Skeletal muscle tissue (tissue), 4 donors: ENCODE results near the gene IFNLR1. TPM values are rescaled to one million over a fixed set of nuclear protein-coding genes. Genes with fewer than 3 reads are reported as not detected.

Source experiments
- H3K27ac ChIP-seq: one replicate; pipeline ENCODE4 v1.7.0; 2013; ENCODE audit warnings: mild to moderate bottlenecking, low read depth, low read length, inconsistent platforms
- H3K27me3 ChIP-seq, 3 donors: one replicate each; pipeline ENCODE4 v1.7.0; 2013; ENCODE audit warnings: low read length in 3 of 3; ENCODE audit not compliant: control insufficient read depth in 3 of 3, insufficient read depth in 3 of 3
- H3K36me3 ChIP-seq, 3 donors: one replicate each; pipeline ENCODE4 v1.7.0; 2013; ENCODE audit warnings: low read length in 3 of 3; ENCODE audit not compliant: control insufficient read depth in 3 of 3, insufficient read depth in 3 of 3
- H3K4me1 ChIP-seq, 3 donors: one replicate each; pipeline ENCODE4 v1.7.0; 2013; ENCODE audit warnings: low read length in 3 of 3, mild to moderate bottlenecking in 3 of 3; ENCODE audit not compliant: control insufficient read depth in 3 of 3, insufficient read depth in 3 of 3
- H3K4me3 ChIP-seq, 3 donors: one replicate each; pipeline ENCODE4 v1.7.0; 2013; ENCODE audit warnings: low read length in 3 of 3
- H3K9ac ChIP-seq, 3 donors: one replicate each; pipeline ENCODE4 v1.7.0; 2013; ENCODE audit warnings: low read length in 3 of 3, mild to moderate bottlenecking in 3 of 3, moderate library complexity in 2 of 3, low read depth in 1 of 3
- H3K9me3 ChIP-seq, 3 donors: one replicate each; pipeline ENCODE4 v1.7.0; 2013; ENCODE audit warnings: low read length in 3 of 3; ENCODE audit not compliant: control insufficient read depth in 3 of 3
- total RNA-seq: library from RNA; depleted of rRNA; stranded (reverse); fragments of >200 nt; gene quantifications from one replicate; pipeline ENCODE4 v1.2.3, GENCODE V29; 2014
- donor health status: Osteomylitis.

Gene IFNLR1
- total RNA-seq, 1 donor from 2014 or later: not detected

DNA sequence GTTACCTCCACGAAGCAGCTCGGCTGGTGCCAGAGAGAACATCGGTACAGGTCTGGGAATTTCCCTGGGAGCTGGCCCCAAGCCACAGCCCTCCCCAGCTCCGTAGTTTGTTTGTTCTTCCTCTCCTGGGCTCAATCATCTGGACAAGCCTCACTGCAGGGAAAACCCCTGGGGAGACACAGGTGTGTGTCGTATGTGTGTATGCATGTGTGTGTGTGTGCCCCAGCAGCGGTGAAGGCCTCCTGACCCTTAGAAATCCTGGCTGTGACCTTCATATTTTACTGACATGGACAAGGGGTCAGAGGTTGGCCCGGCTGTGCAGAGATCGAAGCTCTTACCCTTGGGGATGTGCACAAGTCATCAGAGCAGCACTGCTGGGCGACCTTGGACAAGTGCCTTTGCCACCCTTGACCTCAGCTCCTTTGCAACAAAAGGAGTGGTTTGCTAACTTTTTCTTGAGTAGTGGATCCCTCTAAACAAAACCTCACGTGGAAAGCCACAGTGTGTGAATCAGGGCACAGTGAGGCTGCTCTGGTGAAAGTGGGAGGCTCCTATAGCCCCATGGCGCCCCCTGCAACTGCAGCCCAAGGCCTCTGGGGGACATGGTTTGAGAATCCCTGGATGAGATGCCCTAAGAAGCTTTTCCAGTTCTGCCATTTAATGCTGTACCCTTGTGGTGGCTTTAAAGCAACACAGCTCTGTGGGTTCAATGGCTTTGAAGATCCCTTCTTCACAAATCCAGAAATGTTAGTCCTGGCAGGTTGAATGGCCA lies 31.9 kb downstream of the IFNLR1 start:
- peaks cover 11 to 19% (median 18%) of the 10 kb centered on the region in 3 donors for H3K4me1 ChIP-seq
- no peaks in the 10 kb centered on the region for H3K9me3 ChIP-seq
- peaks cover 0 to 10% (median 0%) of the 10 kb centered on the region in 3 donors for H3K27me3 ChIP-seq
- no peak overlapping the region for H3K27ac ChIP-seq
- H3K36me3 ChIP-seq: no peaks in the 10 kb centered on the region
- H3K4me3 ChIP-seq: no peak overlapping the region
- H3K9ac ChIP-seq: peak overlapping the region in 1 of 3 donors; percentile 40

- peaks cover 11 to 24% (median 21%) of the 10 kb centered on the region in 3 donors for H3K4me1 ChIP-seq
- H3K36me3 ChIP-seq: no peaks in the 10 kb centered on the region
- H3K9me3 ChIP-seq: no peaks in the 10 kb centered on the region
- no peak overlapping the region for H3K27ac ChIP-seq
- H3K27me3 ChIP-seq: peaks cover 0 to 10% (median 0%) of the 10 kb centered on the region in 3 donors
- H3K9ac ChIP-seq: no peak overlapping the region
- H3K4me3 ChIP-seq: no peak overlapping the region
Measured at GRCh38 chr1:24154215-24154614, 32.9 kb downstream of the IFNLR1 start.

- Histone ChIP-seq H3K36me3 (no peaks in the 10 kb centered on the region), H3K4me1 (peaks cover 6 to 17% (median 14%) of the 10 kb centered on the region in 3 donors), H3K9ac (no peak overlapping the region), H3K9me3 (no peaks in the 10 kb centered on the region), H3K27ac (no peak overlapping the region), H3K4me3 (no peak overlapping the region), H3K27me3 (peaks cover 0 to 10% (median 0%) of the 10 kb centered on the region in 3 donors)
Measured at GRCh38 chr1:24152631-24153494, 34.2 kb downstream of the IFNLR1 start.

GRCh38 chr1:24151175-24151533 lies 35.9 kb downstream of the IFNLR1 start:
- H3K4me1 ChIP-seq: peaks cover 0 to 11% (median 9%) of the 10 kb centered on the region in 3 donors
- peaks cover 0 to 10% (median 0%) of the 10 kb centered on the region in 3 donors for H3K27me3 ChIP-seq

GRCh38 chr1:24150234-24151174 lies 36.6 kb downstream of the IFNLR1 start:
- no peak overlapping the region for H3K27ac ChIP-seq
- H3K27me3 ChIP-seq: peaks cover 0 to 10% (median 0%) of the 10 kb centered on the region in 3 donors
- H3K4me3 ChIP-seq: peak overlapping the region; percentile 38 to 56 (median 56)
- H3K36me3 ChIP-seq: no peaks in the 10 kb centered on the region
- H3K9ac ChIP-seq: peak overlapping the region in 2 of 3 donors; percentile 43 to 64
- peaks cover 0 to 11% (median 9%) of the 10 kb centered on the region in 3 donors for H3K4me1 ChIP-seq
- H3K9me3 ChIP-seq: no peaks in the 10 kb centered on the region

More at GRCh38 chr1:24151175-24151533, 35.9 kb downstream of the IFNLR1 start:
- H3K27ac ChIP-seq: no peak overlapping the region
- no peaks in the 10 kb centered on the region for H3K36me3 ChIP-seq
- no peak overlapping the region for H3K9ac ChIP-seq
- H3K9me3 ChIP-seq: no peaks in the 10 kb centered on the region
- H3K4me3 ChIP-seq: no peak overlapping the region

DNA sequence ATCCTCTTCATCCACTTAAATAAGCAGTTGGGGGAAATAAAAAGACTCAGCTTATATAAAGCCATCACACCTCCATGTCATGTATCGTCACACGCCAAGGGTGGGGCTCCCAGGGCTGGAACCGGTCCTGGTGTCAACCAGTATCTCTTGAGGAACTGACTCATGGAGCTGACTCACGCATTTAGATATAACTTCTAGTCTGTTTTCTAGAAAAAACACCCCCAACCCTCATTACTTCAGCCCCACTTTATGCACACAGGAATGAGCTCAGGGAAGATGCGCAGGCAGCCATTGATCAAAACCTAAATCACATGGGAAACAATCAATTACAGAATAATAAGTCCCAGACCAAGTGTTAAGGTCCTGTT lies 37.2 kb downstream of the IFNLR1 start:
- peak overlapping the region in 2 of 3 donors; percentile 56 for H3K4me3 ChIP-seq
- no peak overlapping the region for H3K27ac ChIP-seq
- peaks cover 0 to 11% (median 9%) of the 10 kb centered on the region in 3 donors for H3K4me1 ChIP-seq
- H3K9ac ChIP-seq: peak overlapping the region in 1 of 3 donors; percentile 43
- peaks cover 0 to 10% (median 0%) of the 10 kb centered on the region in 3 donors for H3K27me3 ChIP-seq
- no peaks in the 10 kb centered on the region for H3K9me3 ChIP-seq
- no peaks in the 10 kb centered on the region for H3K36me3 ChIP-seq

DNA sequence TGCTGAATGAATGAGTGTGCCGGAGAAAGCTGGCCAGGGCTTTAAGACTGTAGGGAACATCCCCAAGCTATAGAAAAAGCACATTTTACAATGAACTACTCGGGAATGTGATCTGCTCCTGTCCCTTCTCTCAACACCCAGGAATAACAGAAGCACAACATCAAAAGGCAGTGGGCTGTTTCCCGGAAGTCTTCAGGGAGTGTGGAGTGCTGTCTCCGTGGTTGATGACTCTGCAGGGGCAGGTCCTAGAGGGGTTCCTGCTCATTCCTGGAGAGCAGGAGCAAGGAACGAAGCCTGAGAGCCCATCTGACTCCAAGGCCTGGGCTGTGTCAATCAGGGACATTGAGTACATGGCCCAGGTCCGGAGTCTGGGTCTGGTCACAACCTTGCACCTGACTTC lies 39.3 kb downstream of the IFNLR1 start:
- peaks cover 0 to 7% (median 0%) of the 10 kb centered on the region in 3 donors for H3K27me3 ChIP-seq
- no peaks in the 10 kb centered on the region for H3K36me3 ChIP-seq
- no peak overlapping the region for H3K9ac ChIP-seq
- no peak overlapping the region for H3K4me3 ChIP-seq
- H3K4me1 ChIP-seq: peaks cover 0 to 12% (median 9%) of the 10 kb centered on the region in 3 donors
- no peak overlapping the region for H3K27ac ChIP-seq
- H3K9me3 ChIP-seq: no peaks in the 10 kb centered on the region

DNA sequence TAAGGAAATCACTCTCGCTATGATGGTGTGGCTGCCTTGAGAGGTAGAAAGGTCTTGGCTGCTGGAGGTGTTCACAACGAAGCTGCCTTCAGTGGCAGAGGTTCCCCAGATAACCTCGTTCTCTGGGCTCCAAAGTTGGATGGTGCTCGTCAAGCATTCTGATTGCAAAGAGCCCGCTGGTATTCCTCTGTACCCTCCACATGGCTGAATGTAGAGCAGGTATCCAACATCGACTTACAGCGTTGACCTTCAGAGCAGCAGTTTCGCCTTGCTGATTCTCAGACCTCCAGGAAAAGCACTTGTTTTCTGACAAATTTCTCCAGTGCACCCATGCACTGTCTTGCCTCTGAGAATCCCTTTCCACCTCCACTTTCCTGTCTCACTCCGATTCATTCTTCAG lies 39.9 kb downstream of the IFNLR1 start:
- Histone ChIP-seq H3K36me3 (no peaks in the 10 kb centered on the region), H3K27me3 (peaks cover 0 to under 1% (median 0%) of the 10 kb centered on the region in 3 donors), H3K4me3 (no peak overlapping the region), H3K4me1 (peaks cover 0 to 19% (median 15%) of the 10 kb centered on the region in 3 donors), H3K27ac (no peak overlapping the region), H3K9me3 (no peaks in the 10 kb centered on the region), H3K9ac (no peak overlapping the region)
